ENCODE results near the gene ZNF526.
A peak's percentile ranks its signal among the peaks of the same experiment; 100 is the strongest.
"Not testable (repeated sequence)": the region's sequence is repeated elsewhere in the genome, so short reads cannot be mapped to it uniquely, and the experiment has no call there.

The ZNF526 gene

GRCh38 chr19:42250666-42251531 is 30.8 kb downstream of the ZNF526 start:
- Histone ChIP-seq H3K4me3 (ENCODE audit: low read length) (no peak overlapping the region), H3K9me3 (ENCODE audit: insufficient read depth, low read depth, low read length) (no peaks in the 10 kb centered on the region), H3K27ac (ENCODE audit: low read length) (no peak overlapping the region), H3K9ac (ENCODE audit: low read depth, low read length) (no peak overlapping the region), H3K4me1 (ENCODE audit: insufficient read depth, low read length) (peaks cover 6% of the 10 kb centered on the region; the same call in 1 of the 2 replicates), H3K36me3 (ENCODE audit: insufficient read depth, low read depth, low read length) (peaks cover 18% of the 10 kb centered on the region; the same call in 1 of the 2 replicates), H3K27me3 (ENCODE audit: insufficient read depth, low read length) (no peaks in the 10 kb centered on the region)

- H3K27me3 ChIP-seq (ENCODE audit: insufficient read depth, low read length) = peaks cover 6% of the 10 kb centered on the region; the same call in 1 of the 2 replicates
- H3K9ac ChIP-seq (ENCODE audit: low read depth, low read length) = peak overlapping the region; percentile 53; the same call in 1 of the 2 replicates
- H3K9me3 ChIP-seq (ENCODE audit: insufficient read depth, low read depth, low read length) = no peaks in the 10 kb centered on the region
- peaks cover 18% of the 10 kb centered on the region; the same call in 1 of the 2 replicates for H3K36me3 ChIP-seq (ENCODE audit: insufficient read depth, low read depth, low read length)
- peak overlapping the region; percentile 35; the same call in 1 of the 2 replicates for H3K4me3 ChIP-seq (ENCODE audit: low read length)
- peaks cover 6% of the 10 kb centered on the region; the same call in 1 of the 2 replicates for H3K4me1 ChIP-seq (ENCODE audit: insufficient read depth, low read length)
- H3K27ac ChIP-seq (ENCODE audit: low read length) = peak overlapping the region; percentile 38
Observed at GRCh38 chr19:42251572-42252358, 31.7 kb downstream of the ZNF526 start.

GRCh38 chr19:42252365-42253244 is 32.5 kb downstream of the ZNF526 start:
- Histone ChIP-seq H3K9ac (ENCODE audit: low read depth, low read length) (peak overlapping the region; percentile 81; the same call in 1 of the 2 replicates), H3K4me1 (ENCODE audit: insufficient read depth, low read length) (peaks cover 6% of the 10 kb centered on the region; the same call in 1 of the 2 replicates), H3K9me3 (ENCODE audit: insufficient read depth, low read depth, low read length) (no peaks in the 10 kb centered on the region), H3K27me3 (ENCODE audit: insufficient read depth, low read length) (peaks cover 14% of the 10 kb centered on the region; the same call in 1 of the 2 replicates), H3K4me3 (ENCODE audit: low read length) (peak overlapping the region; percentile 88), H3K36me3 (ENCODE audit: insufficient read depth, low read depth, low read length) (peaks cover 18% of the 10 kb centered on the region; the same call in 1 of the 2 replicates), H3K27ac (ENCODE audit: low read length) (peak overlapping the region; percentile 75)

GRCh38 chr19:42253245-42254088 is 33.4 kb downstream of the ZNF526 start:
- H3K9me3 ChIP-seq (ENCODE audit: insufficient read depth, low read depth, low read length) = no peaks in the 10 kb centered on the region
- H3K27ac ChIP-seq (ENCODE audit: low read length) = peak overlapping the region; percentile 75
- peaks cover 17% of the 10 kb centered on the region; the same call in 1 of the 2 replicates for H3K36me3 ChIP-seq (ENCODE audit: insufficient read depth, low read depth, low read length)
- peaks cover 14% of the 10 kb centered on the region; the same call in 1 of the 2 replicates for H3K27me3 ChIP-seq (ENCODE audit: insufficient read depth, low read length)
- peak overlapping the region; percentile 94; the same call in 1 of the 2 replicates for H3K9ac ChIP-seq (ENCODE audit: low read depth, low read length)
- H3K4me3 ChIP-seq (ENCODE audit: low read length) = peak overlapping the region; percentile 88
- H3K4me1 ChIP-seq (ENCODE audit: insufficient read depth, low read length) = peaks cover 6% of the 10 kb centered on the region; the same call in 1 of the 2 replicates

GRCh38 chr19:42254089-42254849 is 34.2 kb downstream of the ZNF526 start:
- Histone ChIP-seq H3K36me3 (ENCODE audit: insufficient read depth, low read depth, low read length) (peaks cover 12% of the 10 kb centered on the region; the same call in 1 of the 2 replicates), H3K27me3 (ENCODE audit: insufficient read depth, low read length) (peaks cover 14% of the 10 kb centered on the region; the same call in 1 of the 2 replicates), H3K9ac (ENCODE audit: low read depth, low read length) (peak overlapping the region; percentile 94), H3K9me3 (ENCODE audit: insufficient read depth, low read depth, low read length) (no peaks in the 10 kb centered on the region), H3K4me1 (ENCODE audit: insufficient read depth, low read length) (peaks cover 6% of the 10 kb centered on the region; the same call in 1 of the 2 replicates), H3K4me3 (ENCODE audit: low read length) (peak overlapping the region; percentile 88), H3K27ac (ENCODE audit: low read length) (peak overlapping the region; percentile 95)

GRCh38 chr19:42254850-42255765 is 35.0 kb downstream of the ZNF526 start, which contains the start of gene ERF:
Gene ERF, minus strand, starts transcription at chr19:42255128. Its CDS starts 129 bp downstream, at chr19:42254999.
- no peaks in the 10 kb centered on the region for H3K9me3 ChIP-seq (ENCODE audit: insufficient read depth, low read depth, low read length)

GRCh38 chr19:42255766-42256745 is 35.9 kb downstream of the ZNF526 start:
- Histone ChIP-seq H3K36me3 (ENCODE audit: insufficient read depth, low read depth, low read length) (no peaks in the 10 kb centered on the region), H3K9me3 (ENCODE audit: insufficient read depth, low read depth, low read length) (no peaks in the 10 kb centered on the region), H3K27me3 (ENCODE audit: insufficient read depth, low read length) (peaks cover 14% of the 10 kb centered on the region; the same call in 1 of the 2 replicates), H3K4me1 (ENCODE audit: insufficient read depth, low read length) (peaks cover 6% of the 10 kb centered on the region; the same call in 1 of the 2 replicates), H3K27ac (ENCODE audit: low read length) (no peak overlapping the region), H3K4me3 (ENCODE audit: low read length) (peak overlapping the region; percentile 73), H3K9ac (ENCODE audit: low read depth, low read length) (peak overlapping the region; percentile 65; the same call in 1 of the 2 replicates)

More at GRCh38 chr19:42254850-42255765, 35.0 kb downstream of the ZNF526 start, which contains the start of gene ERF:
- H3K36me3 ChIP-seq (ENCODE audit: insufficient read depth, low read depth, low read length) = peaks cover 4% of the 10 kb centered on the region; the same call in 1 of the 2 replicates
- peaks cover 14% of the 10 kb centered on the region; the same call in 1 of the 2 replicates for H3K27me3 ChIP-seq (ENCODE audit: insufficient read depth, low read length)
- peaks cover 6% of the 10 kb centered on the region; the same call in 1 of the 2 replicates for H3K4me1 ChIP-seq (ENCODE audit: insufficient read depth, low read length)
- H3K27ac ChIP-seq (ENCODE audit: low read length) = peak within 1 kb of the TSS; percentile 95
- H3K4me3 ChIP-seq (ENCODE audit: low read length) = peak within 1 kb of the TSS; percentile 88
- peak within 1 kb of the TSS; percentile 94 for H3K9ac ChIP-seq (ENCODE audit: low read depth, low read length)

- H3K27me3 ChIP-seq (ENCODE audit: insufficient read depth, low read length) = peaks cover 14% of the 10 kb centered on the region
- not testable (repeated sequence) for H3K4me3 ChIP-seq (ENCODE audit: low read length); H3K36me3 ChIP-seq (ENCODE audit: insufficient read depth, low read depth, low read length); H3K4me1 ChIP-seq (ENCODE audit: insufficient read depth, low read length); H3K27ac ChIP-seq (ENCODE audit: low read length); H3K9me3 ChIP-seq (ENCODE audit: insufficient read depth, low read depth, low read length); H3K9ac ChIP-seq (ENCODE audit: low read depth, low read length)
Observed at GRCh38 chr19:42257842-42258241, 37.7 kb downstream of the ZNF526 start.
